NCI-H524 (cell line): ENCODE data around the gene ZNF280D.
"Not testable (repeated sequence)": the region's sequence is repeated elsewhere in the genome, so short reads cannot be mapped to it uniquely, and the experiment has no call there.

ENCODE experiments used
- DNase-seq, 2 experiments: peaks; one replicate each; lab custom pipeline; 2025; lab: John Stamatoyannopoulos, UW

The ZNF280D gene

DNA sequence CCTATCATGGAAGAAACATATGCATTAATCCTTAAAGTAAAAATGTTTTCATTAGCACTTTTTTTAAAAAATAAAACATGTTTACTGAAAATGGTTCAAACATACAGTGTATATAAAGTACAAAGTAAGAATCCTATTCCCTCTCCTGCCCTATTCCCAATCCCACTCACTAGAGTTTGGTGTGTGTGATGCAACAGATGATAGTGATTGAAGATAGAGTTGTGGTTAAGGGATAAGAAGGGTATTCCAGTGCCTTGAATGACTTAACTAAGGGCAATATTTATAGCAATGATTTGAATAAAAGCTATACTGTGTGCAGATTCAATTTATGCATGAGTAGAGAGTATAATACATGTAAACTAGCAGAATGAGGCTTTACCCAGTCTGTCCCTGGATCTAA is 18.1 kb downstream of the ZNF280D start:
- no peak for DNase-seq

DNA sequence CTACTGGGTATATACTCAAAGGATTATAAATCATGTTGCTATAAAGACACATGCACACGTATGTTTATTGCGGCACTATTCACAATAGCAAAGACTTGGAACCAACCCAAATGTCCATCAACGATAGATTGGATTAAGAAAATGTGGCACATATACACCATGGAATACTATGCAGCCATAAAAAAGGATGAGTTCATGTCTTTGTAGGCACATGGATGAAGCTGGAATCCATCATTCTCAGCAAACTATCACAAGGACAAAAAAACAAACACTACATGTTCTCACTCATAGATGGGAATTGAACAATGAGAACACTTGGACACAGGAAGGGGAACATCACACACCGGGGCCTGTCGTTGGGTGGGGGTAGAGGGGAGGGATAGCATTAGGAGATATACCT is 23.8 kb downstream of the ZNF280D start:
- not testable (repeated sequence) for DNase-seq

DNA sequence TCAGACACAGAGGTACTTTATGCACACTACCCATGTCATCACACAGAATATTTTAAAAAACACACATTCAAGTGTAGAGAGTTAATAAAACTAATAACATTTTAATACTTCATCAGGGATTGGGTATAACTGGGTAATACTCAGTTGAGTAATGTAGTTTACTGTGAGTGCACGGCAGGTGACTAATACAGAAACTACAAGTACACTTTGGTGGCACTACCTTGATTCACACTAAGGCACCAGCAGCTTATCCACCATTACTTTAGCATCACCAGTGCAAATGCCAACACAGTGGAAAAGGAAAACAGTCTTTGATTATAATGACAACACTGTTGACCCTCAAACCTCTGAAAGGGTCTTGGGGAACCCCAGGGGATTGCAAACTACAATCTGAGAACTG is 33.6 kb downstream of the ZNF280D start:
- no peak for DNase-seq

DNA sequence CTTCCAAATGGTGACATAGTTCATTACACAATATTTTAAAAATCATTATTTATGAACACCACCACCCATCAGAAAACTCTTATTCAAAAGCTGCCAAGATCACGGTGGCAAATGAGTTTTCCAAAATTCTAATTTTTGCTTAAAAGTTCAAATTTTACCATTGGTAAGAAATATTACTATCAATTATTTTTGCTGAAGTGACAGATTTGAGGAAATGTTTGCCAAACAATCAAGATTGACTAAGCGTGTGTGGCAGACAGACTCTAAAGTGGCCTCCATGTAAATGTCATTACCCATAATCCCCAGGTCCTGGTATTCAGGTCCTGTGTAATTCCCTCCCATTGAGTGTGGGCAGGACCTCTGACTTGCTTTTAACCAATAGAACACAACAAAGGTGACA is 35.0 kb downstream of the ZNF280D start:
- no peak for DNase-seq

DNA sequence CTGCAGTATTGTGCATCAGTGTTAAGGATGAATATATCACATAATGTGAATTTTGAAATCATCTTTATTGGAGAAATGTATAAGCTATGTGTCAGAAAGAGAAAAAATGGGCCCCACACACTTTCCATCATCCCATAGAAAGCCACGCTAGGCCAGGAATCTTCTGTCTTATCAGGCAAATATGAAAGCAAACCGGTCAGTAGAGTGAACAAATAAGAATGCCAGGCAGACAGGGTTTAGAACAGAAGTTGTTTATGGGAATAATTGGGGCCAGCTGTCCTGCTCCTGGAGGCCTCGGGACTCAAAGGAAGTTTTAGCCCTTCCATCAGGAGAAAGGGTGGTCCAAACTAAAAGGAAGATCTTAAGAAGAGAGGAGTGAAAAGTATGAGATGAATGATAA is 39.5 kb downstream of the ZNF280D start:
- no peak for DNase-seq

DNA sequence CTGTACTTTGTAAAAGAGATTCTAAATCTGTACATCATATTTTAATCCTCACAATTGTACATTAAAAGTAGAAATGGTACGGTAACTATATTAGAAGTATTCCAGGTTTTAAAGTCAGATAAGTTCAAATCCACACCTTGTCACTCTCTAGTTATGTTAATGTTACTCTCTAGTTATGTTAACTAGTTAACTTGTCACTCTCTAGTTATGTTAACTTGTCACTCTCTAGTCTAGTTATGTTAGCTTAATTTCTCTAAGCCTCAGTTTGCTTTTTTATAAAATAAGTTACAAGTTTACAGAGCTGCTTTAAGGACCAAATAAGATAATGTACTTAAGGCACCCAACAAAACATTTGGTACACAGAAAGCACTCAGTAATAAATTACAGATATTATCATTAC is 42.6 kb downstream of the ZNF280D start:
- no peak for DNase-seq

DNA sequence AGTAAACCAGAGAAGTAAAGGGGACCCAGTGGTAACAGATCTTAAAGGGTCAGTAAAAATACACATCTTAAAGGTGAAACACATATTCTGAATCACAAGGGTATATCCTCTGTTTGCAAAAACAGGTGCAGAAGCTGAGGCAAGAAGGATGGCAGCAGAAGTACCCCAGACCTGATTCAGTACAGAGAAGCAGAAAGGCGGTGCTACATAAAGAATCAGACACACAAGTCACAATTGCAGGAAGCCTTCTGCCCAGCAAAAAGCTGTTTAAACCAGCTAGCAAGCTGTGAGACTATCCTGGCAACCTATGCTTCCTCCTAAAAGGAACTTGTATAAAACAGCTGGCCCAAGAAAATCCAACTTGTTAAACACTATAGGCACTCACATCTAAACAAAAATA is 49.4 kb downstream of the ZNF280D start:
- no peak for DNase-seq

DNA sequence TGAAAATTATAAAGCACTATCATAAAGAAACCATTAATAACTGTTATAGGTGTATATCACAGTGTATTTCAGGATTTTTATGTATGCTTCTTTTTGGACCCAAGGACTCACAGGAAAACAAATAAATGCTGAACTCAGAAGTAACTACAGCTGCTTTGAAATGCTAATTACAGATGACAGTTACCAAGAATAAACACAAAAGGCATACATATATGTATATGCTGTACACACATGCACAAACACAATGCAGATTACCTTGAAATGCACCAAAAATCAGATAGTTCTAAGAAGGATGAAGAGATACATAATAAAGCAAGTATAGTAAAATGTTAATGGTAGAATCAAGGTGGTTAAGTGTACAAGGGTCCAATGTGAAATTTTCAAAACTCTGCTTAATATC is 52.2 kb downstream of the ZNF280D start:
- DNase-seq: no peak

DNA sequence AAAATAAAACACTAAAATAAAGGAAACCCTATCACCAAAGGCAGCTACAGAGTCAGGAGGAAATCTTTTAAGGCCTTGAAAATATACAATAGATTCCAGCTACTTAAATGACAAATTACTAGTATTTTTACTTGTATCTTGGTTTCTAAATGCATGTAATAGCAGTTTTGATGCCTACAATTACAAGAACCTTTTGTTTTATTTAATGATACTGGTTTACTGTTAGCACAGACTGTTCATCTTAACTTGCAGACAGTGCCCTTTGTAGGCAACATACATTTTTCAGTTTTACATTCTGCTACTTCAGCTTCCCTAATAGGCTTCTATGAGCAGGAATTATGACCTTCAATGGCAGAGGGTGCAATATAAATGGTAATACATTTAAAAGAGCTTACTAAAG is 54.1 kb downstream of the ZNF280D start:
- DNase-seq: no peak

DNA sequence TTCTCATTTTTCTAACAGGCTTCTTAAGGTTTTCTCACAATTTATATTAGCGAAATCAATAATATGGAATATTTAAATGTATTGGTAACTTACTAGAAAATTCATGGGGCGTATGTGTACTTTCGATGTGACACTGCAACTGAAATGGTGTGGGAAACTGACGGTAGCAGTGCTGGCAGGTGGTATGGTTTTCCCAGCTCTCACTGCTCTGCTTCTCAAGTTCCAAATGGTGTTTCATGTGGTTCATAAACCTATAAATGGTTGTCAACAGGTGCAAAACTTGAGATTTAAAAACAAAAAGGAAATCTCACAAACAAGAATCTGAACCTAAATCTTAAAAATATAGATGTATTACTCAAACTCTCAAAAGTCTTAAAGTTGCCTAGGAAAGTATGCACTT is 54.7 kb downstream of the ZNF280D start:
- DNase-seq: no peak

DNA sequence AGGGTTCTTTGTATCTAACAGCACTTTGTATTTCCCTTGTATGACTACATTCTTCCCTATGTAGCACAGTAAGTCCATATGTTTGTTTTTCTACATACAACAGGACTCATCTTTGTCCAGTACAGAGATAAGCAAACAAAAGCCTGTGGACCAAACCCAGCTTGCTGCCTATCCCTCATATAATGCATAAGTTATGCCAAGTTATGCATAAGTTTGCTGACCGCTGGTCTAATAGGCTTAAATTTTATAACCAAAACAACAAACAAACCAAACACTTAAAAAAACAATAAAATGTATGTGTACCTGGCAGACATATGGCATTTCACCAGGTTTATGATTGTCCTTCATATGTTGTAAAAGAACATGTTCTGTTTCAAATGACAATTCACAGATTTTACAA is 56.0 kb downstream of the ZNF280D start:
- no peak for DNase-seq

DNA sequence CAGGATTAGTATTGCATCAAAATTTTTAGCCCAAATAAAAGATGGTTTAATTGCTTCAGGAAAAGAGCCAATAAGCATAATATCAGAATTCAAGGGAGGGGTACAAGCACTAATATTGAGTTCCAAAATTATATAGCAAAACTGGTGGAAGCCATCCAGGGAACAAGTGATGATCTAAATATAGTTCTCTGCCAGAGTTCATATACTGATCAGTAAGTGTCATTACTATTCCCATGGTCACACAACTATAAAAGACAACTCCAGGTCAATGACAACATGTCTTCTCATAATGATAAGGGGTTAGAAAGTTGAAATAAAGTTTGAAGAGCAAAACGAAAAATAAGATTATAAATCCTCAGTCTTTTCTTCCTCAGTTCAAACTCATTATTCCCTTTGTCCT is 57.4 kb downstream of the ZNF280D start:
- no peak for DNase-seq

DNA sequence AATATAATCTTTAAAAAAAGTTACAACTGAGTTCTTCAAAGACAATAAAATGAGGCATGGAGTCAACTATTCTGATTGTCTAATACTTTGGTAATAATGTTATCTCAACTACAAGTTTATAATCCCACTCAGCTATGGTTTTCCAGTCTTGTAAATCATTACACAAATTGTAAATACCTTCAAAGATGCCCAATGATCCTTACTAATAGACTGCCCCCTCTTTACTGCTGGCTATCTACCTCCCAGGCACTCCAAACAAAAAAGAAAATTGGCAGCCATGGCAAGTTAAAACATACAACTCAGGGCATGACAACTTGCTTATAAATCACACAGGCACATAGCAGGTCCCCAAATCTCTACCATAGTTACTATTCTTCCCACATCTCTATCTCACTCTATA is 58.5 kb downstream of the ZNF280D start:
- peak in 1 of 2 experiments; percentile 17 for DNase-seq

DNA sequence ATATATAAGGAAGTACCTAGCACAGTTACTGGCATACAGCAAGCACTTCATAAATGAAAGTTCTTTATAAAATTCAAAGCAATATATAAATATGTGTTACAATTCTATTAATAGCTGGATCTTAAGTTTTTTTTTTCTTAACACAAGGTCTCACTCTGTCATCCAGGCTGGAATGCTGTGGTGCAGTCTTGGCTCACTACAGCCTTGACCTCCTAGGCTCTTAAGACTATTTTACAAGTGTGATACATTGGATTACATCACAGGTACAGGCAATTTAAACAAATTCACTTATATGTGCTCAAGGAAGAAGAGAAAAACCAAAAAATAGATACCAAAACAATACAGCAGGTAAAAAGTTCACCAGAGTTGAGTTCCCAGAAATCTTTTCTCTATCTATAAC is 60.6 kb downstream of the ZNF280D start:
- no peak for DNase-seq

DNA sequence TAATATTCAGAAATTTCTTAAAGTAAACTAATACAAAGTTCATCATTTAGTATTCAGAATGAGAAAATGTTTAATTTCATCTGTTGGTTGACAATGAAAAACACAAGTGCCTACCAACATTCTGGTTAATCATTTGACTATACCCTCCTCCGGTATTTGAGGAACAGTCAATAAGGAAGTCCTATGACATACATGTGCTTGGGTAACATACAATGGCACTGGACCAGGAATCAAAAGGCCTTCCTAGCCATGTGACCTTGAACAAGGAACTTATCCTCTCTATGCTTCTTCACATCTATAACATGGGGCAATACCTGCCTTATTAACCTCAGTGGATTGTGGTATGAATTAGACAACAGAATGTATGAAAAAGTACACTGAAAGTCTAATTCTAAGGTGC is 65.8 kb downstream of the ZNF280D start:
- no peak for DNase-seq

DNA sequence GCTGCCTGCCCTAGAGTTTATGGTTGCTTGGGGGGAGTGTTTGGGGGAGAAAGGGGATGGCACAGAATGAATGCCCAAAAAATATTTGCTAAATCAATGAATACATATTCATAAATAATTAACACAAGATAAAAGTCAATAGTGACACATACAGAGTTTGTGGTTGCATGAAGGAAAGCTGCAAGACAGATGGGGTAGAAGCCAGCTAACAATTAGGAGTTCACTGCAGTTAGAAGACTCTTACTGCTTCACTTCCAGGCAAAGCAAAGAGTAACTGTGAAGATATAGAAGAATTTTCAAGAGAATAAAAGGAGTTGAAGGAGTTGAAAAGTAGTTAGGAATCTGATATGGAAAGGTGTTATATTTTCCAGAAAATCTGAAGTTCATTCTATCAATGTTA is 72.4 kb downstream of the ZNF280D start:
- DNase-seq: no peak

DNA sequence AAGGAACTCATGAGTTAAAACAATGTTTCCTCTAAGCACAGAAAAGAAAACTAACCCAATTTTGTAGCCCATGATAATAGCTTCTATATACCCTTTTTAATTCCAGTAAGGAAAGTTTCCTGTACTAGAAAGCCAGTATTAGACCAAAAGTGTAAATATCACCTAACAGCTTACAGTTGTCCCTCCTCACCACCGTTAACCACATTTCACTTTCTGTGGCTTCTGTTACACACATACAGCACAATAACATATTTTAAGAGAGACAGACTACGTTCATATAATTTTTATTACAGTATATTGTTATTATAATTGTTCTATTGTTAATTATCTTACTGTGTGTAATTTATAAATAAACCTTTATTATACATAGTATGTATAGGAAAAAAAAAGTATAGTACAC is 74.1 kb downstream of the ZNF280D start:
- no peak for DNase-seq

DNA sequence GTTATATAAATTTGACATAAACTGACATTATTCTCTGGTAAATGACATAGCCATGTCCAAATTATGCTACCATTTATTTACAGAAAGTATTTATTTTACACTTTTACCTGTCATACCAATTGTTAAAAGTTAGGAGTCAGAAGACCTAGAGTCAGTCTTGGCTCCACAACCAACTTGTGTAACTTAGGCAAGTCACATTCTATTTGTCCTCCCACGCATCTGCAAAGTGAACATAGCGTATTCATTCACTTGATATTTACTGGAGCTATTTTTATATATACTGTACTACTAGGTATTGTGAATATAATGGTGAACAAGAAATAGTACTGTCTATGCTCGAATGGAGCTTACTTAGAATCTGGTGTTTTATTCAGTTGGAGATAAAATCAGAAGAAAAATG is 78.7 kb downstream of the ZNF280D start:
- no peak for DNase-seq

DNA sequence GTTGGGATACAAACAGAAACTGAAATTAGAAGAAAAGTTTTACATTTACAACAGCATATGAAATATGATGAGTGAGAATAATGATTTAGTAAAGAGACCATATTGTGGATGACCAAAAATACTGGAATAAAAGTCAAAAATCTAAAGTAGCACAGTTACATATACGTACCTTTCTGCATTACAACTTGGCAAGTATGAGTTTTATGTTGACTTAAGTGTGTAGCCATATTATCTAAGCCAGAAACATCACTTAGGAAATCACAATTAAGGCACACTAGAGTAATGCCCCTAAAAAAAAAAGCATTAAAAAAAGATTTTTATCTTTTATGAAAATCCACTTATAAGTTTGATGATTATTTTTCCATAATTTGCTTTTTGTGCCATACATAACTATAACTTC is 79.1 kb downstream of the ZNF280D start:
- no peak for DNase-seq

DNA sequence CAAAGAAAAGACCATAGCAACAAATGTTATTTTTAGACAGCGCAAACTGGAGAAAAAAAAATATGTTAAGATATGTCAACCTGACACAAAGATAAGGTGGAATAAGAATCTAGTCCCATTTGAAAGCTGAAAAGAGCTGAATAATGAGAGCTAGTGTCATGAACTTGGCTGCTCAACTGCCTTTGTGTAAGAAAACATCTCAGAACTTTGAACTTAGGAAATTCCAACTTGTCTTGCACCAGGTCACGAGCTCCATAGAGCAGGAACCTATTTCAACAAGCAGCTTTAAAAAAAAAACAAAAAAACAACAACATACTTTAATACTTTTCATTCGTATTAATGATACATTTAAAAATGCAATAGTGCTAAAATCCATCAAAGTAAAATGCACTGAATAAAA is 79.5 kb downstream of the ZNF280D start:
- DNase-seq: no peak

DNA sequence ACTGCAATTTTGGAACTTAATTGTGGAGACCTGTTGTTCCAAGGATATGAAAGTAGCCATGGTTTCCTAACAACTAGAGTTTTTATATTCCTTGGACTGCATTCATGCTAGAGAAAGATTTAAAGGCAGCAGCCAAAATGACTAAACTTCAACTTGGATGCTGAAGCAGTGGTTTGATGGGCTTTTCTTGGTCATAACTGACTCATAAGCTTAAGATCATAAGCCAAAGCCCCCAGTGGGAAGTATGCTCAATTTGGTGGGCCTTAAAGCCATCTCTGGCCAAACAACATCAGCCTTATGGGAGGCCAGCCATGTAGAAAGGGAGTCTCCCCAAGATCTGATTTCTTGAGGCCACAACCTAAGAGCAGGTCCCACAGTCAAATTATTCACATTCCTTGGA is 80.2 kb downstream of the ZNF280D start:
- no peak for DNase-seq

DNA sequence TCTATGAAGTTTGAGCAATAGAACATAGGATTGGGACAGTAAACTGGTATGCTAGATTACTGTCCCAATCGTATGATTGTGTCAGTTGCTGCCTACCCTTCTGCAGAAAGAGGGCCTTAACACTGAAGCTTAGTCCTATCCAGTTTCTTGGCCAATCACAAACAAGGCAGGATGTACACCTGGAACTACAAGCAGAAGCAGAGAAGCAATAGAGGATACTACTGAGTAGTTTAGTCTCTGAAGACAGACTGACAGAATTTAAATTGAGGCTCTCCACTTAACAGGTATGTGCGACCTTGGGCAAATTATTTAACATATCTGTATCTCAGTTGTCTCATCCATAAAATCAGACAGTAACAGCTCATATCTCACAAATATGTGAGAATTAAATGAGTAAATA is 85.0 kb downstream of the ZNF280D start:
- no peak for DNase-seq

DNA sequence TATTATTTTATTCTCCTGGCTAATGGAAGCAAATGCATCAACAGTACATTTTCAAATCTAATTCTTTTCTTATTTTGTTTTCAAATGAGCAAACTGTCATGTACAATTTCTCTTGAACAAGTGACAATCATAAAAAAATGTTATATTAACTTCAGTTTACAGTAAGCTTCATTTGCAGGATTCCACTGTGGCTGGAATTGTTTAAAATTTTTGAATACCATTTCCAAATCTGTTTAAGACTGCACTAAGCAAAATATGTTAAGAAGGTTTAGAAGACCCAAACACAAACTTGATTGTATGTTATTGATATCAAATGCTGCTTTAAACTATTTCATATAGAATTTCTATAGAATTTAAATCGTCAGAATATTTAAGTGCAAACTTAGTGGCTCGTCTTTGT is 92.8 kb downstream of the ZNF280D start:
- DNase-seq: no peak

DNA sequence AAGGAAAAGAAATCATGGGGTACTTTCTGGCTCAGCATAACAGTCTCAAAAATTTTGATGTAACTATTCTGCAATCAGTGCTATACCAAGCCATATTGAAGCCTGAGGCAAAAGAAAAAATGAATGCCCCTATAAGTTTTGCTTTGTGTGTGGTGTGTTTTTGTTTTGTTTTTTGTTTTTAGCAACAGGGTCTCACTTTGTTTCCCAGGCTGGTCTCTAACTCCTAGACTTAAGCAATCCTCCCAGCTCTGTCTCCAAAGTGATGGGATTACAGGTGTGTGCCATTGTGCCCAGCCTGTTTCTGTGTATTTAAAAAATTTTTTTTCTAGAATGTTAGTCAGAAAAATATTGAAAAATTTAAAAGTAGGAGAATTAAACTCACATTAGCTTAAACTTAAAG is 93.2 kb downstream of the ZNF280D start:
- no peak for DNase-seq

DNA sequence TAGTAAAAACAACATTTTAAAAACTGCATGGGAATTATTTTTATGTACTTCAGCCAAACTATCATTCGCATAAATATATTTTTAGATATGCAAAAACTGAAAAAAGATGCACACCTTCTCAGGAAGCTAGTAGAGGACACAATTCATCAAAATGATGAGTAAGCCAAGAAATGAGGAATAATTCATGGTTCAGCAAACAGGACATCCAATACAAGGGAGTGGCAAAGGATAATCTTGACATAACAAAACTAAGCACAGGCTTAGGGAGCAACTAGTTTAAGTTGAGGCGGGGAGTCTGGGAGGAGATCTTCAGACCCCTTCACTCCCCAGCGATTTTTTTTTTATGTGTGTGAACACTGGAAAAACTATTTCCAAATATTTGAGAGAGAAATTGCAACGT is 93.7 kb downstream of the ZNF280D start:
- DNase-seq: no peak
